HepG2 (cell line): ENCODE data around the gene PIEZO1. TPM values are rescaled to one million over a fixed set of nuclear protein-coding genes. Genes with fewer than 3 reads are reported as not detected.
A peak's percentile ranks its signal among the peaks of the same experiment; 100 is the strongest.

ENCODE experiments used
- ATAC-seq: fragments of 200-7000 bp; cut with Tn5 transposase; 3 replicates; pipeline ENCODE4 v1.9.1; 2020; ENCODE audit warnings: mild to moderate bottlenecking, moderate library complexity
- BruUV-seq: library from RNA; stranded (reverse); fragments of 400-500 nt; replicated peaks from 2 replicates; lab custom pipeline; 2021; lab: Mats Ljungman, UMichigan
- CTCF ChIA-PET: fragments of 300-600 bp; formaldehyde crosslinking; extraction: SDS; loops from one replicate; lab custom pipeline; 2021; ENCODE audit warnings: low total read pairs, inconsistent platforms, low intra/inter-chr PET ratio; lab: Yijun Ruan, JAX
- POLR2A ChIA-PET: fragments of 350-600 bp; sonication (Branson Sonifier 250); formaldehyde crosslinking; loops from one replicate; lab custom pipeline; 2020; ENCODE audit warnings: antibody characterized with exemption, inconsistent platforms; lab: Yijun Ruan, JAX
- DNase-seq: peaks from one replicate; pipeline ENCODE4 v3.0.0-alpha.2; 2015; ENCODE audit warnings: low spot score
- FAIRE-seq: peaks from 3 replicates; lab custom pipeline; 2011; peaks lifted over from hg19 to GRCh38; lab: Jason Lieb, UNC
- H2AFZ ChIP-seq: one replicate; pipeline ENCODE4 v1.6.1; 2011; ENCODE audit warnings: low read length, inconsistent platforms
- H3K27ac ChIP-seq: fragments of 300-600 bp; 3 replicates; pipeline ENCODE4 v1.8.0; 2011; ENCODE audit warnings: mixed run types, mild to moderate bottlenecking, mixed read lengths, low read length, inconsistent platforms; ENCODE audit not compliant: insufficient read depth; ENCODE audit errors: extremely low read length
- H3K27me3 ChIP-seq, 2 experiments: fragments of 200-600 bp in 1 of 2; 2 replicates in 1 of 2; 3 replicates in 1 of 2; pipeline versions ENCODE4 v1.6.0 to v1.8.0; 2011; ENCODE audit warnings: low read length in 2 of 2, mild to moderate bottlenecking in 2 of 2, moderate library complexity in 2 of 2, inconsistent platforms in 1 of 2; ENCODE audit not compliant: insufficient read depth in 2 of 2, control insufficient read depth in 1 of 2
- H3K36me3 ChIP-seq, 2 experiments: fragments of 200-600 bp in 1 of 2; replicated peaks in 1 of 2; 2 replicates in 1 of 2; 3 replicates in 1 of 2; pipeline versions ENCODE4 v1.5.1 to v1.8.0; 2011; ENCODE audit warnings: low read length in 2 of 2, inconsistent platforms in 1 of 2; ENCODE audit not compliant: insufficient read depth in 2 of 2, control insufficient read depth in 1 of 2
- H3K4me1 ChIP-seq: 2 replicates; pipeline ENCODE4 v1.5.1; 2012; ENCODE audit warnings: low read length, inconsistent platforms; ENCODE audit not compliant: insufficient read depth
- H3K4me2 ChIP-seq: 2 replicates; pipeline ENCODE4 v1.6.0; 2011; ENCODE audit warnings: low read depth, low read length, inconsistent platforms
- H3K4me3 ChIP-seq, 3 experiments: fragments of 200-600 bp in 1 of 3; sonication (generic), shearing (Covaris generic) in 1 of 3; replicated peaks in 1 of 3; 2 replicates each; pipeline ENCODE4 v1.5.1; 2011 to 2016; ENCODE audit warnings: low read length in 3 of 3, inconsistent platforms in 2 of 3, low read depth in 2 of 3, mild to moderate bottlenecking in 2 of 3, control low read depth in 1 of 3, mixed read lengths in 1 of 3; ENCODE audit not compliant: insufficient read depth in 1 of 3
- H3K79me2 ChIP-seq: one replicate; pipeline ENCODE4 v1.6.1; 2011; ENCODE audit warnings: low read length, inconsistent platforms; ENCODE audit not compliant: insufficient read depth
- H3K9ac ChIP-seq: 2 replicates; pipeline ENCODE4 v1.6.0; 2011; ENCODE audit warnings: mild to moderate bottlenecking, low read depth, low read length, inconsistent platforms; ENCODE audit not compliant: insufficient read depth
- H3K9me3 ChIP-seq: 2 replicates; pipeline ENCODE4 v1.5.1; 2012; ENCODE audit warnings: mild to moderate bottlenecking, low read length
- H4K20me1 ChIP-seq: 2 replicates; pipeline ENCODE4 v1.6.0; 2011; ENCODE audit warnings: inconsistent platforms, mild to moderate bottlenecking, low read length, moderate library complexity; ENCODE audit not compliant: insufficient read depth
- ATF6 ChIP-seq: sonication (generic); formaldehyde crosslinking; conservative IDR thresholded peaks from 2 replicates; pipeline ENCODE4 v1.4.0; 2020; ENCODE audit warnings: missing genetic modification reagents
- FIP1L1 ChIP-seq: fragments of 200-400 bp; formaldehyde crosslinking; IDR thresholded peaks from 2 replicates; pipeline ENCODE4 v1.6.1; 2018; ENCODE audit warnings: low read depth, mild to moderate bottlenecking, low read length, moderate library complexity, borderline replicate concordance; ENCODE audit not compliant: insufficient read depth
- FOXA1 ChIP-seq, 2 experiments: fragments of 450-650 bp in 1 of 2; sonication (generic) in 1 of 2; formaldehyde crosslinking in 1 of 2; IDR thresholded peaks; 2 replicates each; pipeline versions ENCODE4 v1.4.0 to v1.6.1; 2016 to 2020; ENCODE audit warnings: missing genetic modification reagents in 1 of 2
- GZF1 ChIP-seq: sonication (generic); formaldehyde crosslinking; IDR thresholded peaks from 2 replicates; pipeline ENCODE4 v1.5.1; 2020; ENCODE audit warnings: mild to moderate bottlenecking, missing genetic modification reagents
- HES4 ChIP-seq: sonication (generic); formaldehyde crosslinking; IDR thresholded peaks from 2 replicates; pipeline ENCODE4 v1.9.0; 2021; ENCODE audit warnings: mild to moderate bottlenecking, missing genetic modification reagents, borderline replicate concordance
- KDM6A ChIP-seq: IDR thresholded peaks from 2 replicates; pipeline ENCODE4 v1.6.1; 2016; ENCODE audit warnings: low read depth
- MLXIP ChIP-seq: sonication (generic); formaldehyde crosslinking; IDR thresholded peaks from 2 replicates; pipeline ENCODE4 v1.9.0; 2021; ENCODE audit warnings: missing genetic modification reagents, borderline replicate concordance
- RXRA ChIP-seq: sonication (generic); formaldehyde crosslinking; IDR thresholded peaks from 2 replicates; pipeline ENCODE4 v1.5.1; 2020; ENCODE audit warnings: missing genetic modification reagents
- SRF ChIP-seq: IDR thresholded peaks from 2 replicates; pipeline ENCODE4 v1.6.1; 2011; ENCODE audit warnings: mild to moderate bottlenecking, low read depth, low read length, moderate library complexity
- TAF1 ChIP-seq: sonication (generic); formaldehyde crosslinking; IDR thresholded peaks from 2 replicates; pipeline ENCODE4 v1.4.0; 2020; ENCODE audit warnings: missing genetic modification reagents
- TIGD3 ChIP-seq: sonication (generic); formaldehyde crosslinking; IDR thresholded peaks from 2 replicates; pipeline ENCODE4 v1.5.1; 2020; ENCODE audit warnings: mild to moderate bottlenecking, missing genetic modification reagents, borderline replicate concordance
- ZNF530 ChIP-seq: sonication (generic); formaldehyde crosslinking; IDR thresholded peaks from 2 replicates; pipeline ENCODE4 v1.5.0; 2020; ENCODE audit warnings: low read depth, mild to moderate bottlenecking, missing genetic modification reagents
- WGBS: methylation state at CpG from one replicate; pipeline ENCODE4 v1.1.6; 2017; ENCODE audit warnings: low lambda C conversion rate; 5-methylcytosine and 5-hydroxymethylcytosine counted together
- in situ Hi-C: cut with HindIII; loops from 2 replicates; pipeline ENCODE4 v1.10.0; 2017; ENCODE audit warnings: low pct_unique_long_range_greater_than_20kb; ENCODE audit not compliant: extremely low pct_ligation_motif_present
- intact Hi-C: fragments of 100-400 bp; cut with micrococcal nuclease; formaldehyde crosslinking; loops from one replicate; pipeline ENCODE4 v1.10.0; 2022; ENCODE audit not compliant: unreplicated experiment
- polyA plus RNA-seq, 8 experiments: library from polyadenylated mRNA; depleted of rRNA in 3 of 8; stranded (reverse) in 7 of 8; unstranded in 1 of 8; fragments of >200 nt; fragmentation: Illumina TruSeq in 4 of 8; extraction: Trizol in 4 of 8; gene quantifications; 2 replicates each; pipeline versions ENCODE4 v1.2.1 to v1.2.3, GENCODE V29; 2011 to 2016; ENCODE audit warnings: low read depth in 4 of 8, missing spikeins in 1 of 8, mixed read lengths in 1 of 8; ENCODE audit not compliant: insufficient read depth in 1 of 8
- total RNA-seq, 5 experiments: library from RNA; depleted of rRNA; stranded (reverse); fragments of >200 nt; fragmentation: Illumina TruSeq; extraction: Trizol; gene quantifications; 2 replicates each; pipeline ENCODE4 v1.2.3, GENCODE V29; 2016; ENCODE audit warnings: low read depth in 1 of 5

The PIEZO1 gene
- total and polyA plus RNA-seq, 2 of the 13 experiments (the other 11 are each of a cell fraction or from before 2014, with no cell fraction given): 67.9 to 85.0 TPM

- 0% methylated on average over 12 of the region's 26 CpGs for WGBS
- peaks cover 0 to 2% of the 10 kb centered on the region in 2 experiments; a peak in 1 of 5 replicates for H3K36me3 ChIP-seq
- in situ Hi-C loops (loop anchor here (5.0 kb wide), 3 partner anchors 43 to 408 kb away; partner anchors contain the start of genes CDT1, GALNS and TRAPPC2L), intact Hi-C loops (loop anchor here (1.0 to 5.0 kb wide), 3 partner anchors 28 to 98 kb away; partner anchors contain the start of genes APRT, GALNS and TRAPPC2L)
- H3K4me3 ChIP-seq: peak overlapping the region; percentile 39 to 68 (median 43)
- H3K4me1 ChIP-seq: peaks cover 60% of the 10 kb centered on the region
- peak overlapping the region; percentile 73 for H3K4me2 ChIP-seq
- DNase-seq (peak; percentile 98), FAIRE-seq (peak; percentile 96), ATAC-seq (peak; percentile 83)
- H3K27ac ChIP-seq: peak overlapping the region; percentile 61
- no peak overlapping the region for H2AFZ ChIP-seq
- ChIA-PET POLR2A (interaction anchor here (0.9 to 2.9 kb wide), 15 partner anchors 10 to 433 kb away, joined by 3 to 36 read pairs (median 5); partner anchors contain the start of genes APRT, GALNS, PIEZO1 and TRAPPC2L), CTCF (interaction anchor here (0.7 to 1.7 kb wide), 4 partner anchors 25 to 98 kb away, joined by 4 to 12 read pairs (median 4); partner anchors contain the start of genes GALNS, PIEZO1 and TRAPPC2L)
- H3K27me3 ChIP-seq: no peaks in the 10 kb centered on the region
- peaks cover 23% of the 10 kb centered on the region for H4K20me1 ChIP-seq
- H3K9ac ChIP-seq: peak overlapping the region; percentile 53
- H3K9me3 ChIP-seq: no peaks in the 10 kb centered on the region
- BruUV-seq: no TSS peak
- peaks cover 20% of the 10 kb centered on the region for H3K79me2 ChIP-seq
- no peak for TF ChIP-seq MLXIP (CRISPR knock-in tag)
- TF ChIP-seq TAF1: peak; percentile 47; the same call in 1 of the 2 replicates
- TF ChIP-seq FIP1L1: no peak
- peak; percentile 95 for TF ChIP-seq GZF1 (CRISPR knock-in tag)
- TF ChIP-seq FOXA1 (IDR thresholded peaks at IDR 0.05): no peak
- no peak for TF ChIP-seq FOXA1 (CRISPR knock-in tag; IDR thresholded peaks at IDR 0.05)
- TF ChIP-seq ZNF530 (CRISPR knock-in tag): no peak
- no peak; the same call in 1 of the 2 replicates for TF ChIP-seq TIGD3 (CRISPR knock-in tag)
- TF ChIP-seq KDM6A (CRISPR knock-in tag): no peak
- TF ChIP-seq SRF: peak; percentile 99
- TF ChIP-seq ATF6 (CRISPR knock-in tag): 0 out of 2 replicates have a peak, but pooled peaks have one; percentile 66
- no peak for TF ChIP-seq HES4 (CRISPR knock-in tag)
- peak; percentile 76; the same call in 1 of the 2 replicates for TF ChIP-seq RXRA (CRISPR knock-in tag)
These were observed 25.6 kb downstream of the PIEZO1 start for GRCh38 chr16:88759245-88759975.
